H1 (cell line): Measurements from ENCODE around the gene FAM120B. TPM values are rescaled to one million over a fixed set of nuclear protein-coding genes. Genes with fewer than 3 reads are reported as not detected.

Experiments used
- CTCF ChIA-PET: fragments of 300-600 bp; sonication (Branson Sonifier 250); formaldehyde crosslinking; loops from one replicate; lab custom pipeline; 2021; ENCODE audit not compliant: partially characterized antibody; lab: Charles Lee
- POLR2A ChIA-PET: fragments of 300-600 bp; sonication (Branson Sonifier 250); formaldehyde crosslinking; loops from one replicate; lab custom pipeline; 2021; ENCODE audit warnings: inconsistent platforms; ENCODE audit not compliant: partially characterized antibody; lab: Charles Lee
- DNase-seq, 2 experiments: peaks; one replicate each; pipeline versions ENCODE4 v3.0.0 to v3.0.0-alpha.2; 2010 to 2022; ENCODE audit warnings: low spot score in 2 of 2, low read depth in 1 of 2, mixed read lengths in 1 of 2
- FAIRE-seq: peaks from 2 replicates; lab custom pipeline; 2011; peaks lifted over from hg19 to GRCh38; lab: Jason Lieb, UNC
- H2AFZ ChIP-seq: 2 replicates; pipeline ENCODE4 v1.8.1; 2012; ENCODE audit warnings: low read length, inconsistent platforms
- H2AK5ac ChIP-seq: 2 replicates; pipeline ENCODE4 v1.6.1; 2013; ENCODE audit warnings: low read depth, low read length
- H2BK120ac ChIP-seq: replicated peaks from 2 replicates; pipeline ENCODE3; 2013; ENCODE audit warnings: low read depth, low read length, inconsistent platforms
- H2BK12ac ChIP-seq: 2 replicates; pipeline ENCODE4 v1.6.1; 2013; ENCODE audit warnings: low read depth, low read length
- H2BK15ac ChIP-seq: 2 replicates; pipeline ENCODE4 v1.6.1; 2013; ENCODE audit warnings: low read length
- H2BK20ac ChIP-seq: 2 replicates; pipeline ENCODE4 v1.6.1; 2013; ENCODE audit warnings: low read length
- H2BK5ac ChIP-seq: 2 replicates; pipeline ENCODE4 v1.6.1; 2013; ENCODE audit warnings: low read depth, low read length
- H3K14ac ChIP-seq: 2 replicates; pipeline ENCODE4 v1.6.1; 2013; ENCODE audit warnings: inconsistent platforms; ENCODE audit not compliant: insufficient read length
- H3K18ac ChIP-seq: 2 replicates; pipeline ENCODE4 v1.6.1; 2013; ENCODE audit warnings: low read length; ENCODE audit errors: extremely low read depth
- H3K23ac ChIP-seq: 2 replicates; pipeline ENCODE4 v1.6.1; 2013; ENCODE audit warnings: inconsistent platforms; ENCODE audit not compliant: insufficient read length
- H3K23me2 ChIP-seq: 2 replicates; pipeline ENCODE4 v1.6.1; 2013; ENCODE audit warnings: low read depth, low read length
- H3K27ac ChIP-seq: 2 replicates; pipeline ENCODE4 v1.6.1; 2011; ENCODE audit warnings: low read depth, low read length, inconsistent platforms
- H3K27me3 ChIP-seq, 4 experiments: replicated peaks in 1 of 4; 1 replicate in 1 of 4; 2 replicates in 3 of 4; pipeline versions ENCODE4 v1.6.1 to v1.8.1; 2011 to 2013; ENCODE audit warnings: low read length in 3 of 4, mild to moderate bottlenecking in 3 of 4, inconsistent platforms in 2 of 4, mixed read lengths in 2 of 4, moderate library complexity in 1 of 4; ENCODE audit not compliant: control insufficient read depth in 3 of 4, insufficient read depth in 3 of 4; ENCODE audit errors: extremely low read depth in 1 of 4
- H3K36me3 ChIP-seq, 4 experiments: 2 replicates each; pipeline versions ENCODE4 v1.6.1 to v1.8.1; 2011 to 2013; ENCODE audit warnings: mild to moderate bottlenecking in 4 of 4, low read length in 3 of 4, moderate library complexity in 2 of 4, control low read depth in 1 of 4, inconsistent platforms in 1 of 4; ENCODE audit not compliant: insufficient read depth in 4 of 4, control insufficient read depth in 2 of 4
- H3K4ac ChIP-seq: replicated peaks from 2 replicates; pipeline ENCODE3; 2013; ENCODE audit warnings: low read length, low read depth, mixed read lengths, inconsistent platforms; ENCODE audit not compliant: insufficient read length
- H3K4me1 ChIP-seq, 4 experiments: replicated peaks in 1 of 4; 1 replicate in 1 of 4; 2 replicates in 3 of 4; pipeline versions ENCODE4 v1.6.1 to v1.8.1; 2011 to 2013; ENCODE audit warnings: low read length in 3 of 4, inconsistent platforms in 2 of 4, mixed read lengths in 1 of 4; ENCODE audit not compliant: insufficient read depth in 4 of 4, control insufficient read depth in 3 of 4
- H3K4me2 ChIP-seq, 2 experiments: 2 replicates each; pipeline versions ENCODE4 v1.6.1 to v1.8.1; 2011 to 2013; ENCODE audit warnings: low read depth in 2 of 2, low read length in 2 of 2, control low read depth in 1 of 2, inconsistent platforms in 1 of 2, mild to moderate bottlenecking in 1 of 2; ENCODE audit not compliant: insufficient read depth in 1 of 2
- H3K4me3 ChIP-seq, 4 experiments: fragments of 200-600, 300-600 bp in 1 of 4; sonication (generic), shearing (Covaris generic), sonication (Bioruptor Twin) in 1 of 4; 2 replicates each; pipeline versions ENCODE4 v1.5.1 to v1.8.1; 2011 to 2016; ENCODE audit warnings: low read length in 4 of 4, low read depth in 3 of 4, control low read depth in 2 of 4, inconsistent platforms in 2 of 4, mild to moderate bottlenecking in 2 of 4, mixed read lengths in 1 of 4, moderate library complexity in 1 of 4; ENCODE audit not compliant: insufficient read depth in 2 of 4; ENCODE audit errors: extremely low read depth in 1 of 4
- H3K56ac ChIP-seq: replicated peaks from 2 replicates; pipeline ENCODE3; 2013; ENCODE audit warnings: low read depth, mild to moderate bottlenecking, mixed read lengths, low read length, inconsistent platforms; ENCODE audit not compliant: insufficient read length
- H3K79me1 ChIP-seq: 2 replicates; pipeline ENCODE4 v1.6.1; 2013; ENCODE audit warnings: low read depth, low read length, control low read depth
- H3K79me2 ChIP-seq, 2 experiments: 2 replicates each; pipeline versions ENCODE4 v1.6.1 to v1.8.1; 2012 to 2013; ENCODE audit warnings: low read length in 2 of 2, mild to moderate bottlenecking in 2 of 2, inconsistent platforms in 1 of 2; ENCODE audit not compliant: insufficient read depth in 2 of 2, control insufficient read depth in 1 of 2
- H3K9ac ChIP-seq, 4 experiments: replicated peaks in 1 of 4; 1 replicate in 1 of 4; 2 replicates in 3 of 4; pipeline versions ENCODE4 v1.6.1 to v1.8.1; 2011 to 2013; ENCODE audit warnings: low read depth in 3 of 4, low read length in 3 of 4, control low read depth in 2 of 4, mild to moderate bottlenecking in 2 of 4, moderate library complexity in 2 of 4, inconsistent platforms in 1 of 4; ENCODE audit errors: extremely low read depth in 1 of 4
- H3K9me3 ChIP-seq, 2 experiments: 2 replicates each; pipeline versions ENCODE4 v1.6.1 to v1.8.1; 2012 to 2013; ENCODE audit warnings: mild to moderate bottlenecking in 2 of 2, moderate library complexity in 2 of 2, control low read depth in 1 of 2, inconsistent platforms in 1 of 2, low read depth in 1 of 2, low read length in 1 of 2, mixed read lengths in 1 of 2; ENCODE audit not compliant: insufficient read depth in 2 of 2
- H4K20me1 ChIP-seq, 2 experiments: replicated peaks in 1 of 2; 2 replicates each; pipeline versions ENCODE3 to v1.8.1; 2011 to 2013; ENCODE audit warnings: inconsistent platforms in 2 of 2, low read length in 2 of 2, mild to moderate bottlenecking in 1 of 2; ENCODE audit not compliant: insufficient read depth in 2 of 2, control insufficient read depth in 1 of 2
- H4K5ac ChIP-seq: 2 replicates; pipeline ENCODE4 v1.6.1; 2013; ENCODE audit warnings: low read length, low read depth, mixed read lengths, inconsistent platforms; ENCODE audit not compliant: insufficient read length
- H4K8ac ChIP-seq: 2 replicates; pipeline ENCODE4 v1.8.0; 2013; ENCODE audit warnings: mild to moderate bottlenecking, moderate library complexity, low read length, inconsistent platforms; ENCODE audit not compliant: insufficient read depth; ENCODE audit errors: extremely low read depth
- H4K91ac ChIP-seq: replicated peaks from 2 replicates; pipeline ENCODE3; 2013; ENCODE audit warnings: low read length, mixed read lengths, inconsistent platforms; ENCODE audit not compliant: insufficient read length
- BACH1 ChIP-seq: IDR thresholded peaks from 2 replicates; pipeline ENCODE4 v1.6.1; 2012; ENCODE audit warnings: low read length, improper control_type of control experiment
- CHD1 ChIP-seq: IDR thresholded peaks from 2 replicates; pipeline ENCODE4 v1.6.1; 2012; ENCODE audit warnings: low read depth, low read length, improper control_type of control experiment
- CREB1 ChIP-seq: IDR thresholded peaks from 2 replicates; pipeline ENCODE4 v1.6.1; 2012; ENCODE audit warnings: inconsistent platforms
- E2F6 ChIP-seq: IDR thresholded peaks from 2 replicates; pipeline ENCODE4 v1.6.1; 2012; ENCODE audit warnings: inconsistent platforms
- EGR1 ChIP-seq: IDR thresholded peaks from 2 replicates; pipeline ENCODE4 v1.6.1; 2011; ENCODE audit warnings: low read depth, low read length, borderline replicate concordance
- JUND ChIP-seq: IDR thresholded peaks from 2 replicates; pipeline ENCODE4 v1.6.1; 2011; ENCODE audit warnings: mild to moderate bottlenecking, improper control_type of control experiment, low read length
- RFX5 ChIP-seq: IDR thresholded peaks from 2 replicates; pipeline ENCODE4 v1.6.1; 2011; ENCODE audit warnings: low read depth, low read length, improper control_type of control experiment, borderline replicate concordance
- RNF2 ChIP-seq: fragments of 200-900, 300-1000 bp; sonication (generic); IDR thresholded peaks from 2 replicates; pipeline ENCODE4 v1.7.1; 2016; ENCODE audit warnings: borderline replicate concordance, low read depth, mild to moderate bottlenecking, antibody characterized with exemption, low read length; ENCODE audit not compliant: poor library complexity, severe bottlenecking; ENCODE audit errors: missing control alignments
- SP2 ChIP-seq: IDR thresholded peaks from 2 replicates; pipeline ENCODE4 v1.6.1; 2012; ENCODE audit warnings: mild to moderate bottlenecking, low read length, inconsistent platforms
- SP4 ChIP-seq: IDR thresholded peaks from 2 replicates; pipeline ENCODE4 v1.6.1; 2012; ENCODE audit warnings: low read length, inconsistent platforms
- TAF7 ChIP-seq: optimal IDR thresholded peaks from 2 replicates; pipeline ENCODE3; 2011; ENCODE audit warnings: low read depth, mild to moderate bottlenecking, inconsistent platforms, low read length, moderate library complexity, borderline replicate concordance
- TBP ChIP-seq: IDR thresholded peaks from 2 replicates; pipeline ENCODE4 v1.6.1; 2011; ENCODE audit warnings: low read depth, low read length, improper control_type of control experiment
- YY1 ChIP-seq: IDR thresholded peaks from 2 replicates; pipeline ENCODE4 v1.6.1; 2011; ENCODE audit warnings: low read depth, mild to moderate bottlenecking, low read length
- WGBS, 2 experiments: shearing (Covaris generic) in 1 of 2; methylation state at CpG; one replicate each; pipeline versions ENCODE4 v1.1.6 to v1.1.7; 2013 to 2015; ENCODE audit warnings: low lambda C conversion rate in 2 of 2, mixed read lengths in 2 of 2, inconsistent platforms in 1 of 2, low coverage in 1 of 2, missing lambda C conversion rate in 1 of 2; ENCODE audit not compliant: insufficient replicate concordance in 2 of 2, insufficient coverage in 1 of 2, insufficient read length in 1 of 2; ENCODE audit errors: extremely low coverage in 1 of 2, missing lambda C conversion rate in 1 of 2; 5-methylcytosine and 5-hydroxymethylcytosine counted together
- polyA plus RNA-seq, 7 experiments: library from polyadenylated mRNA; depleted of rRNA in 3 of 7; stranded (reverse) in 5 of 7; unstranded in 2 of 7; fragments of >200 nt in 5 of 7; fragments of 200-250 nt in 2 of 7; gene quantifications; 1 replicate in 5 of 7; 2 replicates in 1 of 7; 4 replicates in 1 of 7; pipeline versions ENCODE4 v1.2.1 to v1.2.3, GENCODE V29; 2011 to 2013; ENCODE audit warnings: missing spikeins in 2 of 7, mixed read lengths in 2 of 7
- total RNA-seq: library from RNA; stranded (reverse); fragmentation: NEBNext Ultra II Directional; extraction: Animal tissue kit (Norgen Biotek cat#: 25700); gene quantifications from 2 replicates; pipeline ENCODE4 v1.2.1, GENCODE V29; 2021

The FAM120B gene
- total and polyA plus RNA-seq, 2 of the 8 experiments (the other 6 are each of a cell fraction or from before 2014, with no cell fraction given): 5.1 to 12.5 TPM

DNA sequence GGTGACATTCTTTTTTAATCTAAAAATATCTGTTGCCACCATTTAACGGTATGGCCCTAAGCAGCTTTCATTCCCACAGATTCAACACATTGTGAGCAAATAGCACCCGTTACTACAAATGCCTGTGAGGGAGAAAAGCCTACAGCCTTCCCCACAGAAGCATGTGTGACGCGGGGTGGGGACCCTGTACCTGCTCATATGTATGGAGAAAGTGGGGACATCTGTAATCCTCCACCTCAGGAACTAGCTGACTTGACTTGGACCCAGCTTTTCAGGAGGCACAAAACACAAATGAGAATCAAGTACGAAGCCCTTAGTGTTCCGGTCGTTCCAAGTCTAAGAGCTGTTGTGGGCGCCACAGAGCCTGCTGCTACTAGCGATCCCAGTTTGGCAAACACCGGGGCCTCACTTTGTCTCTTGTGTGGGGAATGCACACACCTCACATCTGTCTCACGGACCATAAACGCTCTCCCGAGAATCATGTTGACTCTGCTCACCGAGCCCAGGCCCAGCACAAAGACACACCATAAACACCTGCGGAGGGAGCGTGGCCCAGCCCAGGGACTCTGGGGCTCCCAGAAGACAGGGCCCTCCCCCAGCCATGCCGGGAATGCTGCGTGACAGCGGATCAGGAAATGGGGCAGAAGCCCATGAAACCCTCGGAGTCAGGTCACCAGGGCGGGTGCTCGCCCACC lies 37.3 kb upstream of the FAM120B start:
- Histone ChIP-seq H4K8ac (no peak overlapping the region), H3K9me3 (no peaks in the 10 kb centered on the region), H2BK15ac (no peak overlapping the region), H2BK20ac (no peak overlapping the region), H3K23ac (no peak overlapping the region), H3K27ac (no peak overlapping the region), H4K91ac (no peak overlapping the region), H3K23me2 (no peaks in the 10 kb centered on the region), H3K36me3 (no peaks in the 10 kb centered on the region), H3K4ac (no peak overlapping the region), H3K79me1 (no peaks in the 10 kb centered on the region), H3K14ac (no peak overlapping the region), H3K4me1 (peaks cover 0 to 5% (median under 1%) of the 10 kb centered on the region in 4 experiments; a peak in 2 of 7 replicates), H4K20me1 (no peaks in the 10 kb centered on the region), H2BK120ac (no peak overlapping the region), H2BK12ac (no peak overlapping the region), H2AFZ (no peak overlapping the region), H3K4me3 (no peak overlapping the region), H4K5ac (no peak overlapping the region), H2BK5ac (no peak overlapping the region), H3K27me3 (no peaks in the 10 kb centered on the region), H3K79me2 (no peaks in the 10 kb centered on the region), H3K18ac (no peak overlapping the region), H2AK5ac (no peak overlapping the region), H3K4me2 (no peak overlapping the region), H3K9ac (no peak overlapping the region), H3K56ac (no peak overlapping the region)
- FAIRE-seq: no peak
- ChIA-PET POLR2A (interaction anchor here (4.8 kb wide), 1 partner anchor 21 kb away, joined by 17 read pairs; the partner anchor contains the start of gene DLL1), CTCF (interaction anchor here (1.1 to 1.4 kb wide), 4 partner anchors 9 to 437 kb away, joined by 3 to 5 read pairs (median 3); no protein-coding TSS in a partner anchor)
- DNase-seq: peak in 1 of 2 experiments; percentile 55
- 81% methylated on average over 22 of the region's 22 CpGs; no CpG with 5 or more reads in 1 of the 2 experiments for WGBS, 2 experiments
- TF ChIP-seq RNF2: no peak
- TF ChIP-seq BACH1: no peak
- TF ChIP-seq TBP: no peak
- TF ChIP-seq E2F6: no peak
- TF ChIP-seq CREB1: no peak
- no peak for TF ChIP-seq RFX5
- TF ChIP-seq JUND: no peak
- no peak for TF ChIP-seq YY1
- TF ChIP-seq CHD1: no peak
- no peak for TF ChIP-seq EGR1
- no peak for TF ChIP-seq SP2
- TF ChIP-seq TAF7: no peak
- no peak for TF ChIP-seq SP4
